GM18861 (cell line): ENCODE measurements around the gene UBE2G1.
"Not testable (repeated sequence)": the region's sequence is repeated elsewhere in the genome, so short reads cannot be mapped to it uniquely, and the experiment has no call there.

Source experiments
- ATAC-seq: cut with Tn5 transposase; IDR thresholded peaks from one replicate; pipeline ENCODE4 v1.9.1; 2021; ENCODE audit not compliant: unreplicated experiment

The UBE2G1 gene

GRCh38 chr17:4375796-4376440 lies 9.4 kb upstream of the UBE2G1 start:
- ATAC-seq, result not testable (repeated sequence)

GRCh38 chr17:4375039-4375748 lies 8.7 kb upstream of the UBE2G1 start:
- ATAC-seq, result peak; percentile 66

- no peak for ATAC-seq
Measured at GRCh38 chr17:4369557-4370230, 3.2 kb upstream of the UBE2G1 start.

- ATAC-seq, result no peak
Measured at GRCh38 chr17:4368341-4368740, 1.9 kb upstream of the UBE2G1 start.

GRCh38 chr17:4367177-4367576 lies 702 bp upstream of the UBE2G1 start:
- ATAC-seq, result not testable (repeated sequence)

- ATAC-seq, result peak; percentile 20
Measured at GRCh38 chr17:4365628-4366326, 698 bp downstream of the UBE2G1 start.

GRCh38 chr17:4365103-4365627 lies 1.3 kb downstream of the UBE2G1 start:
- ATAC-seq, result no peak

- no peak for ATAC-seq
Measured at GRCh38 chr17:4364622-4365041, 1.8 kb downstream of the UBE2G1 start.

GRCh38 chr17:4362141-4362540 lies 4.3 kb downstream of the UBE2G1 start:
- no peak for ATAC-seq

GRCh38 chr17:4358154-4358553 lies 8.3 kb downstream of the UBE2G1 start:
- ATAC-seq, result no peak

GRCh38 chr17:4357671-4358070 lies 8.8 kb downstream of the UBE2G1 start:
- no peak for ATAC-seq

GRCh38 chr17:4357030-4357628 lies 9.3 kb downstream of the UBE2G1 start:
- ATAC-seq, result no peak

- ATAC-seq, result no peak
Measured at GRCh38 chr17:4354862-4355514, 11.5 kb downstream of the UBE2G1 start.

- no peak for ATAC-seq
Measured at GRCh38 chr17:4354206-4354605, 12.3 kb downstream of the UBE2G1 start.

- ATAC-seq, result not testable (repeated sequence)
Measured at GRCh38 chr17:4350214-4350613, 16.3 kb downstream of the UBE2G1 start.

- no peak for ATAC-seq
Measured at GRCh38 chr17:4345581-4346252, 20.8 kb downstream of the UBE2G1 start.

GRCh38 chr17:4344926-4345325 lies 21.5 kb downstream of the UBE2G1 start:
- ATAC-seq, result no peak

- no peak for ATAC-seq
Measured at GRCh38 chr17:4342535-4342934, 23.9 kb downstream of the UBE2G1 start.

- ATAC-seq, result no peak
Measured at GRCh38 chr17:4341616-4341977, 24.9 kb downstream of the UBE2G1 start.
